GM11168 (cell line): Measurements from ENCODE around the gene NUP58.

Source experiments
- in situ Hi-C: fragments of 300-500 bp; cut with MboI; formaldehyde crosslinking; loops from one replicate; pipeline ENCODE4 v1.12.0; 2022; ENCODE audit warnings: low sequenced_read_pairs; ENCODE audit not compliant: unreplicated experiment

NUP58 gene

GRCh38 chr13:25301347-25302113 lies at the start of gene NUP58:
TSS of gene NUP58 (plus strand) at chr13:25301625. CDS start at chr13:25301774, 149 bp downstream.
- in situ Hi-C loops: no loop called here

- in situ Hi-C loops: no loop called here
Observed at GRCh38 chr13:25252225-25252624, 49.2 kb upstream of the NUP58 start.

GRCh38 chr13:25252752-25253151 lies 48.7 kb upstream of the NUP58 start:
- in situ Hi-C loops: no loop called here

- in situ Hi-C loops: no loop called here
Observed at GRCh38 chr13:25253702-25254101, 47.7 kb upstream of the NUP58 start.

- in situ Hi-C loops: no loop called here
Observed at GRCh38 chr13:25262261-25262660, 39.2 kb upstream of the NUP58 start.

GRCh38 chr13:25266706-25267105 lies 34.7 kb upstream of the NUP58 start:
- in situ Hi-C loops: no loop called here

- in situ Hi-C loops: no loop called here
Observed at GRCh38 chr13:25267715-25268114, 33.7 kb upstream of the NUP58 start.

- in situ Hi-C loops: no loop called here
Observed at GRCh38 chr13:25268561-25268960, 32.9 kb upstream of the NUP58 start.

GRCh38 chr13:25276748-25277147 lies 24.7 kb upstream of the NUP58 start:
- in situ Hi-C loops: no loop called here

- in situ Hi-C loops: no loop called here
Observed at GRCh38 chr13:25280396-25280795, 21.0 kb upstream of the NUP58 start.

- in situ Hi-C loops: no loop called here
Observed at GRCh38 chr13:25281193-25281934, 20.1 kb upstream of the NUP58 start.

GRCh38 chr13:25281935-25282332 lies 19.5 kb upstream of the NUP58 start:
- in situ Hi-C loops: no loop called here

GRCh38 chr13:25286308-25286968 lies 15.0 kb upstream of the NUP58 start:
- in situ Hi-C loops: no loop called here

GRCh38 chr13:25286969-25287961 lies 14.2 kb upstream of the NUP58 start, which contains the start of gene MTMR6:
TSS of gene MTMR6 (minus strand) at chr13:25287488. CDS start at chr13:25287247, 241 bp downstream.
- in situ Hi-C loops: no loop called here

- in situ Hi-C loops: no loop called here
Observed at GRCh38 chr13:25288966-25289365, 12.5 kb upstream of the NUP58 start.

- in situ Hi-C loops: no loop called here
Observed at GRCh38 chr13:25291691-25292090, 9.7 kb upstream of the NUP58 start.

- in situ Hi-C loops: no loop called here
Observed at GRCh38 chr13:25292301-25292700, 9.1 kb upstream of the NUP58 start.

- in situ Hi-C loops: no loop called here
Observed at GRCh38 chr13:25295228-25295627, 6.2 kb upstream of the NUP58 start.

- in situ Hi-C loops: no loop called here
Observed at GRCh38 chr13:25295701-25296100, 5.7 kb upstream of the NUP58 start.

- in situ Hi-C loops: no loop called here
Observed at GRCh38 chr13:25300861-25301346, 521 bp upstream of the NUP58 start.
